Lower leg skin (tissue), 4 donors: ENCODE data around the gene DAAM1. TPM values are rescaled to one million over a fixed set of nuclear protein-coding genes. Genes with fewer than 3 reads are reported as not detected.

Experiments used
- DNase-seq, 2 donors: peaks; one replicate each; pipeline ENCODE4 v3.0.0-alpha.2; 2019; ENCODE audit warnings: low spot score in 2 of 2
- H3K4me3 ChIP-seq: fragments of 200-600 bp; sonication (generic); 2 replicates; pipeline ENCODE4 v1.5.1; 2017; ENCODE audit warnings: mild to moderate bottlenecking, low read depth; ENCODE audit not compliant: poor library complexity, severe bottlenecking
- POLR2A ChIP-seq, 2 donors: fragments of 450-650 bp; IDR thresholded peaks; one replicate each; pipeline ENCODE4 v1.6.1; 2016 to 2017; ENCODE audit warnings: antibody characterized with exemption in 2 of 2, mild to moderate bottlenecking in 1 of 2, moderate library complexity in 1 of 2
- WGBS, 2 donors: methylation state at CpG; one replicate each; pipeline ENCODE4 v1.1.5; 2018; 5-methylcytosine and 5-hydroxymethylcytosine counted together
- intact Hi-C: fragments of 100-400 bp; cut with DNase I; formaldehyde crosslinking; loops from one replicate; pipeline ENCODE4 v1.15.0; 2023; ENCODE audit warnings: low total_unique reads
- total RNA-seq, 4 donors: library from RNA; depleted of rRNA; stranded (reverse); fragments of >200 nt; gene quantifications; one replicate each; pipeline ENCODE4 v1.1.0, GENCODE V29; 2016
- TF ChIP-seq, protein P1 (sequence below), 3 donors: fragments of 450-650 bp; IDR thresholded peaks; one replicate each; pipeline ENCODE4 v1.5.1; 2016; ENCODE audit warnings: antibody characterized with exemption in 3 of 3, mild to moderate bottlenecking in 3 of 3, moderate library complexity in 2 of 3

The DAAM1 gene
- total RNA-seq, 4 donors from 2014 or later: 155 to 194 (median 183) TPM

DNA sequence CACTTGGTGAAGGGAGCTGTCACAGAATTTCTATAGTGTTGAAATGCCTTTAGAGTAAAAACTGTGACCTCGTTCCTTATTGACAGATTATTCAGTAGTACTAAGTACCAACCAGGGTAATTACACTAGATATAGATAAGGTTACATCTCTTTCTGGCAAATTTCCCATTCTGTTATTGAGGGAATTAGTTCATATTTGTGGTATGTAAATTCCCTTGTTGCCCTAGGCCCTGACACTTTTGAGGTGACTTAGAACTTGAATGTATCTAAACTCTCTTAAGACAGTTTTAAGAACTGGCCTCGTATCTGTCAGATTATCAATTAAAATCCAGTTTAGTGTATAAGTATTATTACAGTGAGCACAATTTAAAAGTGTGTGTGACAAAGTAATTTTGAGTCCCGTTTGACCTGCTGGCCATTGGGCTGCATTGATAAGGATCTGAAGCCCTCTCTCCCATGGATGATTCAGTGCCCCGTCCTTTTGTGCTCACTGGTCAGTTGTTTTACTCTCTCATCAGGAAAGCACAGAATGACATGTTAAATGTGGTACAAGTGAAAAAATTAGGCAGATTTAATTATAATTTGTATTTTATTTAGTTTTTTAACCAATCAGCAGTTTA lies 153.5 kb downstream of the DAAM1 start:
- TF ChIP-seq, protein P1, sequence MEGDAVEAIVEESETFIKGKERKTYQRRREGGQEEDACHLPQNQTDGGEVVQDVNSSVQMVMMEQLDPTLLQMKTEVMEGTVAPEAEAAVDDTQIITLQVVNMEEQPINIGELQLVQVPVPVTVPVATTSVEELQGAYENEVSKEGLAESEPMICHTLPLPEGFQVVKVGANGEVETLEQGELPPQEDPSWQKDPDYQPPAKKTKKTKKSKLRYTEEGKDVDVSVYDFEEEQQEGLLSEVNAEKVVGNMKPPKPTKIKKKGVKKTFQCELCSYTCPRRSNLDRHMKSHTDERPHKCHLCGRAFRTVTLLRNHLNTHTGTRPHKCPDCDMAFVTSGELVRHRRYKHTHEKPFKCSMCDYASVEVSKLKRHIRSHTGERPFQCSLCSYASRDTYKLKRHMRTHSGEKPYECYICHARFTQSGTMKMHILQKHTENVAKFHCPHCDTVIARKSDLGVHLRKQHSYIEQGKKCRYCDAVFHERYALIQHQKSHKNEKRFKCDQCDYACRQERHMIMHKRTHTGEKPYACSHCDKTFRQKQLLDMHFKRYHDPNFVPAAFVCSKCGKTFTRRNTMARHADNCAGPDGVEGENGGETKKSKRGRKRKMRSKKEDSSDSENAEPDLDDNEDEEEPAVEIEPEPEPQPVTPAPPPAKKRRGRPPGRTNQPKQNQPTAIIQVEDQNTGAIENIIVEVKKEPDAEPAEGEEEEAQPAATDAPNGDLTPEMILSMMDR (IDR thresholded peaks at IDR 0.05): no peak
- no peak for TF ChIP-seq POLR2A (IDR thresholded peaks at IDR 0.05)
- intact Hi-C loops: no loop called here
- DNase-seq: no peak
- WGBS, 2 donors: 66 to 77% methylated on average over 4 of the region's 4 CpGs
- H3K4me3 ChIP-seq: no peak overlapping the region

DNA sequence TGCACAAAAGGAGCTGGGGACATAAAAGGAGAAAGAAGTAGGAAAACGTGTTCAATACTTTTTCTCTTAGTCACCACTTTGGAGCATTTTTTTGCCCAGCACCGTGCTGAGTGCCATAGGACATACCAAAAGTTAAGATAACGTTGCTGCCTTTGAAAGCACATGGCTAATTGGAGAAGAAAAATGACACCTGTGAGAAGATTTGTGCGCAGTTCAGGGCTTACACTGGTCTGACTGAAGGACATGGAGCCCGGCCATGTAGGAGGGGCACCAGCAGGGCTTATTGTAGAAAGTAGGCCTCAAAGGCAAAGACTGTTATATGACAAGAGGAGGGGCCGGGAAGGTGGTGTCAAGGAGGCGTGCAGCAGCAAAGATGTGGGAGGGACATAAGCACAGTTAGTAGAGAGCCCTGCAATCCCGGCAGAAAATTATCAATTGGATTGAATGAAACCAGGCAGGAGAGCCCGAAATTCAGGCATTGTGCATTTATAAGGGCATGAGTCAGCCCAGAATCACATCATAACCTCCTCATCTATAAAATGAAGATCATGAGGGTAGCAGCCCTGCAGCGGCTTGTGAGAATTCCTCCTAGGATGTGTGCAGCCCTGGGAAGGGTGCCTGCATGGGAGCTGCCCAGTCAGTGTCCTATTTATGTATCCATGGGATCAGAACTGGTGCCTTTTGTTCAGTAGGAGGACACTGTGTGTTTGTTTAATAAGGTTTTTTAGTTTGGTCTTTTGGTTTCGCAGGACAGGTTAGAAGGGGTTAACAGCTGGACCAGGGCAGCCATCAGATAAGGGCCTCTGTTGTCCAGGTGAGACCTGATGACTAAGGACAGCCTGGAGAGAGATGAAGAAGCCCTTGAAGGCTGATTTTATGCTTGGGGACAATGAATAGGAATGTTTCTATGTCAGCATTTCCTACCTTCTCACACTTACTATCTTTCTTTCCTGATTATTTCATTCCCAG lies 154.3 kb downstream of the DAAM1 start:
- no peak for DNase-seq
- no peak for TF ChIP-seq POLR2A (IDR thresholded peaks at IDR 0.05)
- TF ChIP-seq, protein P1 (IDR thresholded peaks at IDR 0.05): no peak
- WGBS, 2 donors: 62 to 71% methylated on average over 11 of the region's 11 CpGs
- intact Hi-C loops: no loop called here
- H3K4me3 ChIP-seq: no peak overlapping the region

DNA sequence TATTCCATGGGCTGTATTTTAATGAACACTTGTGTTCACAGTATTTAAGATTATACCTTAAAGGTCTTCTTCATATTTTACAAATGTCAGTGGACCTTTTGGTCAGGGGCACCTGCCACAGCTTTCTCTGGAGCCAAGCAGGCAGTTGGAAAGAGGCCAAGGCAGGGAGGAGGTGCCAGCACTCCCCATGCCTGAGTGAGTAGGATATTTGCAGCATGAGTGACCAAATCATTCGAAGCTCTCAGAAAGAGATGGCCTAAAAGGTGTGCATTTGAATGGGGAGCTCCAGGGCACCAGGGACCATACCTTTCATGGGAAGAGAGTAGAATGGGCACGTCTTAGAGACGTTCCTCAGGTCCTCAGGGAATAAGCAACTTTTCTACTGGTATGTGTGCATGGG lies 155.1 kb downstream of the DAAM1 start:
- WGBS, 2 donors: 38 to 55% methylated on average over 3 of the region's 3 CpGs
- intact Hi-C loops: no loop called here
- no peak for TF ChIP-seq POLR2A (IDR thresholded peaks at IDR 0.05)
- TF ChIP-seq, protein P1 (IDR thresholded peaks at IDR 0.05): no peak
- DNase-seq: no peak
- H3K4me3 ChIP-seq: no peak overlapping the region

DNA sequence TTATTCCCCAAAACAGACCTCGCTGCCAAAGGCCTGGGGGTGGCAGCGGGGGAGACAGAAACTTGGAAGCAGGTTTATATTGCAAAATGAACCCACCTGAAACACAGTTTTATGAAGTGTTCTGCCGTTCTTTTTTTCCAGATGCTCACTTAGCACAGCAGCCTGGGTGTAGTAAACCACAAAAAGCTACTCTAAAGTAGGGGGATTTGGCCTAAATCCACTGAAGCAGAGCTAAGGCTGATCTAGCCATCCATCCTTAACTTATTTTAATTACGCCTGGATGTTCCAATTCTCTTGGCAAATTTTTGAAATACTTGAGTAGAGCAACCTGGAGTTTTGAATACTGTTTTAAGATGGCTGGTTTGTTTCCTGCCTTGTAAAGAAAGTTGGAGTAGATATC lies 155.5 kb downstream of the DAAM1 start:
- DNase-seq: no peak
- TF ChIP-seq, protein P1 (IDR thresholded peaks at IDR 0.05): no peak
- no peak for TF ChIP-seq POLR2A (IDR thresholded peaks at IDR 0.05)
- intact Hi-C loops: no loop called here
- 51 to 58% methylated on average over 4 of the region's 4 CpGs for WGBS, 2 donors
- no peak overlapping the region for H3K4me3 ChIP-seq

DNA sequence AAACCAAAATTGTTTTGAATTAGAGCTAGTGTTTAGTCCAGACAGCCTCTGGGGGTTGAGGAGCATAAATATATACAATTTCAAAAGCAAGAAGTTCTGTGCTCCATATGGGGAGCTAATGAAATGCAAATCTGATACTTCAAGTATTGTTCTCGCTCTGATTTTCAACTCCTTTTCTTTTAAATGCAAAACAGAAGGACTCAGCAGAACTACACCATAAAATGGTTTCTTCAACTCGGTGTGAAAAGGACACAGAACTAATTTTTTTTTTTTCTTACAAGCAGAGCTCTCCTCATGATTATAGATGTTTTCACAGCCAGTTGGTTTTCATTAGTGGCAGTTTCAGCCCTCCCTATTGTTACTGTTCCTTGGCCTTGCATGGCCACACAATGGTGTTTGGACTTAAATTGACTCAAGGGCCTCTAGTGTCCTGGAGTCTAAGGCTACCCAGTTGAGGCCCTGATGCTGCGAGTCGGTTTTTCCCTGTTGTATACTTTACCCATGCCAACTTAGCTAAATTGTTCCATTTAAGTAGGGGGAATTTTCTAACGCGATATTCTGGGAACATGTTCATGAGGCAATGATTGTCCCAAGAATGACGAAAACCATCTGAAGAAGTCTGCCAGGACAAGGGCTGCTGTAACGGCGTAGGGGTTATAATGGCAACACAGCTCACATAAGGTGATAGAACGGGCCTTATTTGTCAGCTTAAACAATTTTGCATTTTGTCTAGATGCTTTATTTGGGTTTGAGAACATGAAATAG lies 156.4 kb downstream of the DAAM1 start:
- intact Hi-C loops: no loop called here
- DNase-seq: no peak
- 71 to 72% methylated on average over 10 of the region's 10 CpGs for WGBS, 2 donors
- TF ChIP-seq POLR2A (IDR thresholded peaks at IDR 0.05): no peak
- TF ChIP-seq, protein P1 (IDR thresholded peaks at IDR 0.05): no peak
- no peak overlapping the region for H3K4me3 ChIP-seq
